CD4-positive, alpha-beta T cell treated with Interleukin-1 beta for 1 hour (primary cell): ENCODE results near the gene HES1.
A peak's percentile ranks its signal among the peaks of the same experiment; 100 is the strongest.
"Not testable (repeated sequence)": the region's sequence is repeated elsewhere in the genome, so short reads cannot be mapped to it uniquely, and the experiment has no call there.

Source experiments
- DNase-seq, 2 donors: peaks; one replicate each; pipeline ENCODE4 v3.0.0-alpha.2; 2020 to 2022

HES1 gene, protein sequence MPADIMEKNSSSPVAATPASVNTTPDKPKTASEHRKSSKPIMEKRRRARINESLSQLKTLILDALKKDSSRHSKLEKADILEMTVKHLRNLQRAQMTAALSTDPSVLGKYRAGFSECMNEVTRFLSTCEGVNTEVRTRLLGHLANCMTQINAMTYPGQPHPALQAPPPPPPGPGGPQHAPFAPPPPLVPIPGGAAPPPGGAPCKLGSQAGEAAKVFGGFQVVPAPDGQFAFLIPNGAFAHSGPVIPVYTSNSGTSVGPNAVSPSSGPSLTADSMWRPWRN

DNA sequence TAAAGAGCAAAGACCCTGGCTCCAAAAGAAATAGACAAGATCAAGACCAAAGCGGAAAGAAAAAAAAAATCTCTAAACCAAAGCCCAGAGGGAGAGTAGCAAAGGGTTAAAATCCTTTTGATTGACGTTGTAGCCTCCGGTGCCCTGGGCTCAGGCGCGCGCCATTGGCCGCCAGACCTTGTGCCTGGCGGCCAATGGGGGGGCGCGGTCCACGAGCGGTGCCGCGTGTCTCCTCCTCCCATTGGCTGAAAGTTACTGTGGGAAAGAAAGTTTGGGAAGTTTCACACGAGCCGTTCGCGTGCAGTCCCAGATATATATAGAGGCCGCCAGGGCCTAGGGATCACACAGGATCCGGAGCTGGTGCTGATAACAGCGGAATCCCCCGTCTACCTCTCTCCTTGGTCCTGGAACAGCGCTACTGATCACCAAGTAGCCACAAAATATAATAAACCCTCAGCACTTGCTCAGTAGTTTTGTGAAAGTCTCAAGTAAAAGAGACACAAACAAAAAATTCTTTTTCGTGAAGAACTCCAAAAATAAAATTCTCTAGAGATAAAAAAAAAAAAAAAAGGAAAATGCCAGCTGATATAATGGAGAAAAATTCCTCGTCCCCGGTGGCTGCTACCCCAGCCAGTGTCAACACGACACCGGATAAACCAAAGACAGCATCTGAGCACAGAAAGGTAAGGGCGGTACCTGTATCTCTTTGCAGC lies at the start of gene HES1:
Gene HES1, plus strand, starts transcription at position 343 of the 713 bp plus-strand sequence. Its CDS starts 233 bp downstream, at position 576.
- peak; percentile 34 to 71 for DNase-seq

DNA sequence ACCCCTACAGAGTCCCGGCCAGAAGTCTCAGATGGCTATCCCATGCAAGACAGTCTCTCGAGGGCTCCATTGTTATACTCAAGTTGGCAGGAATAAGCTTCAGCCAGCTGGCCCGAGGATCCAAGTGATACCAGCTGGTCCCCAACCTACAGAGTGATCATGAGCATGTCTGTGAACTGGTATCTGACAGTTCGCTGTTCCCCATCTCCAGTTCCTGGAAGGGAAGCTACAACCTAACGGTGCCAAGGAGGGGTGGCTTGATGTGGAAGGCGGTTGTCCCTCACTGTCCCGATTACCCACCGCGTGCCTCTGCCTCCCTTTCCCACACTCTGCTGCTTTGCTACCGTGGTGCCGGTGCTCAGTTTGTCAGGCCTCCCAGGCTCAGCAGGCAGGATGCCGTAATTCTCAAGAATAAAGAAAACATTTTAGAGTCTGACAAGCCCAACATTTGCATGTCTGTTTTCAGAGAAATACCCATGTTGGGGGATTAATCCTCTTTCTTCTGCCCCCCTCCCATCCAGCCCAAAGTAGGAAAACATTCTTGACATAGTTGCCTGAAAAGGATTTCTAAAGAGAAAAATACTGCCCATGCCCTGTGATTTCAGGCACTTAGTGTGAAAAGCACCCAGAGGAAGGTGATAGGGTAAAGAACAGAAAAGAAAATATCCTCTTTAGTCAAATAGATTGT lies 49.4 kb upstream of the HES1 start:
- DNase-seq = no peak

DNA sequence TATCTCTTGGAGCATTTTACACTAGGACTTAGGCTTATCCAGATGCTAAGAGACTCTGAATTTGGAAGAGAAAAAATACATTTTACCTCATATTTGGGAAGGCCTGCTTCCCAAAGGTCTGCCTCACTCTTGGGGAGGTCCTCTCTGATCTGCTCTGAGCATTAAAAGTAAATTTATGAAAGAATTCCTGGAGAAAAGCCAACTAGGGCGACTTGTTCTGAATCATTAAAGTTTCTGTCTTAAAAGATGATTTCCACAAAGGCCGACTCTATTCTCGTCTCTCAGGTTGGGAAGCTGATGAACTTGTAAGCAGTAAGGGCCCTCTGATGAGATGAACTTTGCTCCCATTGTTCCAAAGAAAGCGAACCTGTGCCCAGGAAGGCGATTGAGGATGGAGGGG lies 48.7 kb upstream of the HES1 start:
- no peak for DNase-seq

DNA sequence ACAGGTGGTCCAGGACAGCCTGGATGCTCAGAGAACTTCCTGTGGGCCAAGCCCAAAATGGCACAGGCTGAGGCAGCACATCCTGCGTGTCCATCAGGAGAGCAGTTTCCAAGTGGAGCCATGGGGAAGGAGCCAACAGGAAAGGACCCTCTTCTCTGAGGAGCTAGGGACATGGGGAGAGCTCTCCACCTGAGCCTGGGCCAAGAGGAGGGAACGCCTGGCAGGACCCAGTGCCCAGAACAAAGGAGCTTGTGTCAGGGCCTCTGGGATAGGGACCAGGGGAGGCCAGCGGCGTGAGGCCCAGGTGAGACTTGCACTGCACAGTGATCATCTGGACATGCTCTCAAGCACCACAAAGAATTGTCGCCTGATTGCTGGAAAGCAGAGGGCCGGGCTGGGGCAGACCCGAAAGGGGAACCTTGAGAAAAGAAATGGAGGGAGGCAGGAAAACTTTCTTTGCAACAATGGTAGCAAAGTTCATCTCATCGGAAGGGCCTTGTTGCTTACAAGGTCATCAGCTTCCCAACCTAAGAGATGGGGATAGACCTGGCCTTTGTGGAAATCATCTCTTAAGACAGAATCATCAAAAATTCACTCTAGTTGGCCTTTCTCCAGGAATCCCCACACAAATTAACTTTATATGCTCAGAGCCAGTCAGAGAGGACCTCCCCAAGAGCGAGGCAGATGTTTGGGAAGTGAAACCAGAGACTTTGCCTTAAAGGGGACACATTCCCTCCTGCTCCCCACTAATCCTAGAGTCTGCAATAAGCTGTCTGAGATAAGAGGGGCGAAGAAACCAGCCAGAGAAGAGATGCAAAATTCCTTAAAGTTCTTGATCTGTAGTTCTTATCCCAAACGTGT lies 47.7 kb upstream of the HES1 start:
- no peak for DNase-seq

DNA sequence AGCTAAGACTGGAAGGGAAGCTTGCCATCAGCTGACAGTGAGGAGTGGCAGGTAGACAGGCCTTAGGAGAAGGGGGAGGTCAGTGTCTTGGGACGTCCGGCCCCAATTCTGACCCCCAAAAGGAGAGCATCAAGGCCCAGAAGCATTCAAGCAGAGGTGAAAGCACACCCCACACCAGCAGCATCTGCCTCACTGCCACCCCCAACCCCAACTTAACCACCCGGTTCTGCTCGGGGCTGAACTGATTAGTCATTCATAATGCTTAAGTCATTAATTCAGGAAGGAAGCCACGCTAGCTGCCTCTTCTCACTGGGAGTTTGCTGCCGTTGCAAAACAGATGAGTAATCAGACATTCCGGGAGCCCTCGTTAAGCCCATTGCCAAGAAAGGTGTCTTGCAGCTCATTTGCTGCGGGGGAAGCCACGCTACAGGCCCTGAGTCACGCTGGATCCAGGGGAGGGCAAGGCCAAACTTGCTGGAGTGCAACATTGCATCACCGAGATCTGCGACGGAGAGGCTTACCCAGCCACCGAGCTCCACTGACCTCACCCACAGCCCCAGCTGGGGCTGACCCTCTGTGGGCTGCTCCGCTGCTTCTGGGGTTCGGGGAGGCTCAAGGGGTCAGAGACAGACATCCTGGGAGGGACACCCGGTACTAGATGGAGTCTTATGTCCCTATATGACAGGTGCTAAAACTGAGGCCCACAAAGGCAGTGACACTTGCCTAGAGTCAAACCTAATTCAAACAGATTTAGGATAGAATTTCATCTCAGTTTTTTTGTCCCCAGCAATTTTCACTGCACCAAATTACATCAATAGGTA lies 46.4 kb upstream of the HES1 start:
- DNase-seq = peak in 1 of 2 donors; percentile 85

DNA sequence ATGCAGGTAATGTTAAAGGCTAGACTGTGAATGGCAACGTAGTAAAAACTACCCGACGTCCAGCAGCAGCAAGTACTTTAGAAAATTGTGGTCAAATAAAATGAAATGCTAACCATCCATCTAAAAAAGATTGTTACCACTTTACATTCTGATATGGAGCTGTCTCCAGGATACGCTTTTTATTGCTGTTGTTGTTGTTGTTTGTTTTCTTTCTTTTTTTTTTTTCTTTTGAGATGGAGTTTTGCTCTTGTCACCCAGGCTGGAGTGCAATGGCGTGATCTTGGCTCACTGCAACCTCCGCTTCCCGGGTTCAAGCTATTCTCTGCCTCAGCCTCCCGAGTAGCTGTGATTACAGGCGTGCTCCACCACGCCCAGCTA lies 45.8 kb upstream of the HES1 start:
- DNase-seq = not testable (repeated sequence)

DNA sequence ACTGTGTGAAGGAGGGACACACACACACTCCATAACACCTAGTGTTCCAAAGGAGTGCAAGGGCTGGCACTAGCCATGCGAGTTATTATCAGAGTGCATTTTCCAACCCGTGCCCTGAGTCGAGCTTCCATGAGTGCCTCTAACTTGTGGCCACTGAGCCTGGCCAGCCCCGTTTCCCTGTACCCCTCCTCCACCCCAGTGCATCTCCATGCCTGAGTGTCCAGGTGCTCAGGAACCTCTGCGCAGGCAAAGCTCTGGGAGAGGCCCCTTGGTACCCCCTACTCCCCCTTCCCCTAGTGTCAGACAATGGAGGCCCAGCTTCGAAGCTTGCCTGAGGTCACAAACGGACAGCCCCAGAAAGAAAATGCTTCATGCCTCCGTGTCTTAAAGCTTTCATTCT lies 45.2 kb upstream of the HES1 start:
- no peak for DNase-seq

DNA sequence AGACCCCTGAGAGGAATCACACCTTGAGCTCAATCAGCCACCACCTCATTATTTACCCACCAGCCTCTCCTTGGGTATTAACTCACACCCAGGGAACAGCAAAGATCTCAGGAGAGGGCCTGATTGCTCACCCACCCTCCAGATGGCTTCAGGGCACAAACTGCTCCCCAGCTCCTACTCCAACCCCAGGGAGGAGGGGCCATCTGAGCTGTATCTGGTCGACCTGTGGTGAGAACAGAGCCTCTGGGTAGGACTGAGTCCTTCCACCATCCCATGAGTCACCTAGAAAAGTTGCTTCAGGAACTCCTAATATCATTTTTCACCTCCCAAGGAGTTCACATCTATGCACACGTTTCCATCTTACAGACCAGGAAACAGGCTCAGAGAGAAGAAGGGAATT lies 44.8 kb upstream of the HES1 start:
- DNase-seq = no peak

DNA sequence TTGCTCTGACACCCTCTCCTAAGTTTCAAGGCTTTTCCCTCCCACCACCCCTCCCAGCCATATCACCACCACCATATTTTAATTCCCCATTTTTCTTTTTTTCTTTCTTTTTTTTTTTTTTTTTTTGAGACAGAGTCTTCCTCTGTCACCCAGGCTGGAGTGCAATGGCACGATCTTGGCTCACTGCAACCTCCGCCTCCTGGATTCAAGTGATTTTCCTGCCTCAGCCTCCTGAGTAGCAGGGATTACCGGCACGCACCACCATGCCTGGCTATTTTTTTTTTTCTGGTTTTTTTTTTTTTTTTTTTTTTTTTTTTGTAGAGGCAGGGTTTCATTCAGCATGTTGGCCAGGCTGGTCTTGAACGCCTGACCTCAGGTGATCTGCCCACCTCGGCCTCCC lies 44.1 kb upstream of the HES1 start:
- DNase-seq = not testable (repeated sequence)

DNA sequence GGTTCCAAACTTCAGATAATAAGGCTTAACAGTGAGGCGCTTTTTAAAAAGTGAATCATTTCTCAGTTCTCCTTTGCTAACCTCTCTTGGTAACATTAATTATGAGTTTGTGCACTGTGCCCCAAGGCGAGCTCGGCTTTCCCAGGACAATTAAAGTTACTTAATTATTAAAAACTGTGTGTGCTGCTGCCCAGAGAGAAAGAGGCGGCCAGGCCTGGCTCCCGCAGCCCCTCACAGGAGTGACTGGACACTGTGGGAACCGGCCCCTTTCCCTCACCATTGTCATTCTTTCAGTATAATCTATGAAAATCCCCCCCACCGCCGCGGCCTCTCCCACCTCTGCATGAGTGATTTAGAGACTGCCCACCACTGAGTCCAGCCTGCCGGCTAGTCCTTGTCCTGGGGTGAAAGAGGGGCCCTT lies 43.1 kb upstream of the HES1 start:
- no peak for DNase-seq

DNA sequence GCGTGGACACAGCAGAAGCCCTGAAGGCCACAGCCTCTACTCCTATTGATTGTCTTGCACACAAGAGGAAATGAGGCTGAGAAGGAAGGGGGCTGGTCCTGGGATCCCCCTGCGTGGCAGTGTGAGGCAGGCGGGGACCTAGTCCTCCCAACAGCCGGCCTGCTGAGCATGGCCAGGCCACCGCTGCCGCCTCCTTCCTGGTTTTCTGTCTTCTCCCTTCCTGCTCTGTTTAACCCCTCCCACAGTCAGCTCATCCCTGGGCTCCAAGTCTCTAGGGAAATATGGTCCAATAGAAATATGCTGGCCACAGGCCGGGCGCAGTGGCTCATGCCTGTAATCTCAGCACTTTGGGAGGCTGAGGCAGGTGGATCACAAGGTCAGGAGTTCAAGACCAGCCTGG lies 42.1 kb upstream of the HES1 start:
- DNase-seq = no peak

DNA sequence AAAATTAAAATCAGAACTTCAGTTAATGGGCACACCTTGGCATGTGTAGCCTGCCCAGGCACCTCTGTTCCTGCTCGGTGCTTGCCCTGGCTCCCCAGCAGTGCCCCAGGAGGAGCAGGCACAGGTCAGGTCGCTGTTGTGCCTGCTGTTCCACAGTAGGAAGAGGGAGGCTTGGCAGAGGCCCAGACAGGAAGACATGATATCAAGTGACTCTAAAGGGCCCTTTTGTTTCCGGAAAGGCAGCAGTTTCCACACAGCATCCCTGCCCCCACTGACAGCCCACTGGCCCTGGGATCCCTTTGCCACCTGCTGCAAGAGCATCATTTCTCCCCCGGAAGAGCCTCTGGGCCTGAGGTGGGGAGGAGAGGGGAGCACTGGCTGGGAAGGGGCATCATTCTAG lies 40.5 kb upstream of the HES1 start:
- DNase-seq = no peak

DNA sequence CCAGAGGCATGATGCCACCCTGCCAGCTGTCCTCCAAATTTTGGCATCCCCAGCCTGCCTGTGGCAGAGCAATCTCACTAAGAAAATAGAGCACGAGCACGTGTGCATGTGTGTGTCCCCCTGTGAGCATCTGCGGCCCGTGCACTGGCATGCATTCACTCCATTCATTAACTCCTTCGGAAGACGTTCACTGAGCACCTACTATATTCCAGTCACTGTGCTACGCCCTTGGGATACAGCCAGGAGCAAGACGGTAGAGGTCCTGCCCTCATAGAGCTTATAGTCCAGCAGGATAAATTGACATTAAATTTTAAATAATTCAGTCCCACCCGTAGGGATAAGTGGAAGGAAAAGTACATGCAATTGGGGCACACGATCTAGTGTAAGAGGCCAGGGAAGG lies 40.0 kb upstream of the HES1 start:
- no peak for DNase-seq

DNA sequence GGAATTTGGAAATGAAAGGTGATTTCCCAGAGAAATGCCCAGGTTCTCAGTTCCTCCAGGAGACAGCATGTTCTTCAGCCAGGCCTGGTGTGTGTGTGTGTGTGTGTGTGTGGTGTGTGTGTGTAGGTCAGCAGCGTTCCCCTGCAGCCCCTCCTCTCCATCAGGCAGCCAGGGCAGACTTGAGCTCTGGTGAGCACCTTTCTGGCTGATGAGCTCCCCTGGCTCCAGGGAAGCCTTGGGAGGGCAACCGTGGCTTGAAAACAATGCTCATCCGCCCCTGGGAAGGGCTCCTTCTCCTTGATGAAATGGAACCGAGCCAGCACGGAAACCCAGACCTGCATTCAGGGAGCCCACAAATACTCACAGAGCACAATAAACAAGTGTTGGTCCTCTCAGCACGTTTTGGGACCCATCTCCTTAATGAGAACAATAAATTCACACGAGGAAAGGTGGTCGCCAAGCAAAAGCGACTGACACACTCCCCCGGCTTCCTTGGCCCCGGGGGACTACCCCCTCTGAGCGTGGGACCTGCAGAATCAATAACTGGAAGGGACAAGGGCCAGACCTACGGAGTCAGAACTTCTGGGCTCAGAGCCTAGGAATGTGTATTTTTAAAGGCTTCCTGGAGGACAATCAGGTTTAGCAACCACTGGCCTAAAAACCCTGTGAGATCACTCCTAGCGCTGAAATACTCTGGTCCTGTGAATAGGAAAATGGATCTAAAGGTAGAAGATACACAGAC lies 38.6 kb upstream of the HES1 start:
- DNase-seq = no peak

DNA sequence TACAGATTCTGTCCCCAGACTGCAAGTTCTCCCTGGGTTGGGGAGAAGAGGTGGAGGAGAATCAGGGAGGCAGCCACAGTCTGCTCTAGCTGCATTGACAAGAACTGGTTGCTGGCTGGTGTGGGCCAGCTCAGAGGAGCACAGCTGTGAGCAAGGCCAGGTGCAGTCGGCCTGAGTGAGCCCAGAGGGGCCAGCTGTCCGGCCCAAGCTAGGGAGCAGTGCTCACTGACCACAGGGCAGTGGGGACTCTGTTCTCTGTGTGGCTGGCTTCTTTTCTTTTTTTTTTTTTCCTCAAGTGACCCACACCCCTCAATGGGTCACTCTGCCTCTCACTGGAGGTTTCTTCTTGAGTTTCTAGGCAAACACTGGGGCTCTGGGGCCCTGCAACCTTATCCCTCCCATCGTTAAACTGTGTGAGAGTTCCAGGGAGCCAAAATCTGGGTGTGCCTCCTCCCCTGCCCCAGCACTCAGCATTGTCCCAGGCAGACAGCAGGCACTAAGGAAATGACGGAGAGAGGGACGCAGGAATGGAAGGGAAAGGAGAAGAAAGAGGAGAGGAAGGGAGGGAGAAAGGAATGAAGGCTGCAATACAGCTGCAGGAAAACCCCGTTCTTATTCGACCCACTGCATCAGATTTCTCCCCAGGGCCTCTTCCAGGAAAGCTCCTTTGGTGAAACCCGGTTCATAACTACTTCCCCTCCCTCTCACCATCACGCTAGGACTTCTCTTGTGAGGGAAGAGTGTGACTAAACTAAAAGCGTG lies 37.7 kb upstream of the HES1 start:
- no peak for DNase-seq

DNA sequence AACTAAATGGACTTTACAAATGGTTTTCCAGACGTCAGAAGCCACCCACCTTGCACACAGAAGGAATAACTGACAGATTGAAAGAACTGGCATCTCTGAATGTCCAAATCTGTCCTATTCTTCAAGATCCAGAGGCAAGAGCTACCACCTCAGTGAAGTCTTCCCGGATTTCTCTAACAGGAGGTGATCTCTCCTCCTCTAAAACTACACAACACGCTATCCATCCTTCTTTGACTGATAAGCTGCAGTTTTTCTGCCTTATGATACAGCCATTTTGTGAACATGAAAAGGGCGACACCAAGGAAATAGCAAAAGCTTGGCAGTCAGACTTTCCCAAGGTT lies 37.1 kb upstream of the HES1 start:
- no peak for DNase-seq

DNA sequence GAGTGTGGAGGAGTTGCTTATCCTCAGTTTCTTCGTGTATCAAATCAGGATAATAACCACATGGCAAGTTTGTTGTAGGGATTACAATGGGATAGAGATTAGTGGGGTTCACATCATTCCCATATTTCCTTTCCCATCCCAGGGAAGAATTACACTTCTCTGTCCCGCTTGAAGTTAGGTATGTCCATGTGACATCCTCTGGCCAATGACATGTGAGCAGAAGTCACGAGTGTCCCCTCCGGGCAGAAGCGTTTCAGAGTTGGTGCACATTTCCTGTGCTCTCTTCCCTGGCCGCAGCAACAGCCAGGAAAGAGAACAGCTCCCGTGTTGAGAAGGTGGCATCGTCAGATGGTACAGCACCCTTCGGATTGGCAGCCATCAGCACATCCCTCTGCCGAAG lies 36.7 kb upstream of the HES1 start:
- DNase-seq = no peak

DNA sequence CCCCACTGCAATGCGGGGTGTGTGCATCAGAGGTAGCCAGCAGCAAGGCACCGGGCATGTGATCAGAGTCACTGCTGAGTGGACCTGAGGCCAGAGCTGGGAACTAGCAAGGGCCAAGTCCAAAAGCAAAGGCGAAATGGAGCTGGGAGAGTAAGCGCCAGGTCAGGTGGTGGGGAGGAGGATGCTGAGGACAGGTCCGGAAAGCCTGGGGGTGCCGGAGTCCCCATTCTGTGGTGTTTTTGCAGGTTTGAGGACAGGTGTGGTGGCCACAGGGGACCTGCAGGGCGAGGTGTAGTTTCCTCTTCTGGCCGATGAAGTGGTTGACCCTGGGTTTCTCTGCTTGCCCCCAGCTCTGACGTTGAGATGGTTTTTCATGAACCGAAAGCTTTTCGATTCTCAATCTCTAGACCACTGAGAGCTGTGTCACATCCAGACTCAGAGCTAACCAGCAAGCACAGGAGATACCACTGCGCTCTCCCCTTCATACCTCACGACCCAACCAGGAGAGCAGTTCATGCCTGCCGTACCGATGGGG lies 35.0 kb upstream of the HES1 start:
- DNase-seq = peak in 1 of 2 donors; percentile 29

DNA sequence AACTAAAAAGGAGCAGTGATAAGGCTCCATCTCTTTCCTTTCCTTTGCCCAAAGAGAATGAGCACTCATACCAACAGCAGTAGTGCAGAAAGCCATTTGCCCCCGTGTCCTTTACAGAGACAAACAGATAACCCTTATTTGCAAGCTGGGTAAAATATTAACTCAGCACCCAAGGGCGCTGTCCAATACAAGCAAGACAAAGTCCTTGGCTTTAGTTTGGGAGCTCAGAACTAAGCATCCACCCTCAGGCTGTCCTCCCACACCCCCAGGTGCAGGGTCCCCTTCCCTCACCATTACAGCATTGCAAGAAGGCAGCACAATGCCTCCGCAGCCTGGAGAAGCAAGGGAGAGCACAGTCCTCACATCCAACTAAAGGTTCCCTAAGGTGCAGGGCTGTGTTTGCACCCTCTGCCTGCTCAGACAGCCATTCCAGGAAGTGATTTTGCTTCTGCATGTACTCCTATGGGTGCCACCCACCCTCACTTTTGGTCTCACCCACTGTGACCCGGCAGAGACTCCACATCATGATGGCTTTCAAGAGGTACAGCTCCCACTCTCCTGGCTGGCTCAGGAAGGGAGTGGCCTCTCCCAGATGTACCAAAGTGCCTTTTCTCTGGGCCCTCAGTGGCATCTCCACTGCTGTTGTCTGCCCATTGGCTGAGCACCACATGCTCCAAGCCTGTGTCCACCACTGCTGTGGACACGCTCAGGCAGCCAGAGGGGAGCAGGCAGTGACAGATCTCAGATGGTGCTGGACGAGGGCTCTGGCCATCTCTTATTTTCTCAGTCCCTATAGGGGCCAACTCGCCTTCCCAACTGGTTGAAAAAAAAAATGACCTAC lies 34.1 kb upstream of the HES1 start:
- DNase-seq = no peak

DNA sequence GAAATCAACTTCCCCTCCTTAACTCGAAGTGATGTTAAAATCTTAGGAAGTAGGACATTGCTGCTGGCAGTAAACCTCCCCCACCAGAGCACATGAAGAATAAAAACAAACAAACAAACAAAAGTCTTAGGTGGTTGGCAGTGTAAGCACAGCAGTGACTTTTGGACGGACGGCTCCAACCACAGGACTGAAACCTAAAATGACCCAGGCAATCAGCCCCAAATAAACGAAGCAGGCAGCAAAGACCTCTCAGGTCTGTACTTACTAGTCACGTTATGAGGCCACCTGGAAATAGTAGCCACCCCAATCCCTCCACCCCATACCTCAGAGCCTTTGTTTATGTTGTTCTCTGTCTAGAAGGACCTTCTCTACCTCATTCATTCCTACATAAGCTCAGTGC lies 33.5 kb upstream of the HES1 start:
- DNase-seq = no peak
